MCF 10A (cell line): ENCODE measurements around the gene TSPAN3. TPM values are rescaled to one million over a fixed set of nuclear protein-coding genes. Genes with fewer than 3 reads are reported as not detected.

ENCODE experiments used
- BruUV-seq: library from RNA; stranded (reverse); fragments of 400-500 nt; replicated peaks from 2 replicates; lab custom pipeline; 2021; lab: Mats Ljungman, UMichigan
- CTCF ChIA-PET: fragments of 300-600 bp; sonication (Branson Sonifier 250); formaldehyde crosslinking; extraction: SDS; loops from one replicate; lab custom pipeline; 2021; ENCODE audit warnings: antibody characterized with exemption, inconsistent platforms; lab: Yijun Ruan, JAX
- POLR2A ChIA-PET: fragments of 300-600, 350-650 bp; sonication (Branson Sonifier 250); formaldehyde crosslinking; extraction: SDS; loops from one replicate; lab custom pipeline; 2020; ENCODE audit warnings: antibody characterized with exemption, inconsistent platforms; lab: Yijun Ruan, JAX
- DNase-seq: peaks from one replicate; pipeline ENCODE4 v3.0.0-alpha.2; 2018; ENCODE audit not compliant: unreplicated experiment
- H3K27ac Mint-ChIP-seq: one replicate; pipeline ENCODE4 v1.8.0; 2022; ENCODE audit warnings: mild to moderate bottlenecking, low read depth, mixed read lengths; ENCODE audit not compliant: unreplicated experiment
- H3K27me3 Mint-ChIP-seq: one replicate; pipeline ENCODE4 v1.8.0; 2022; ENCODE audit warnings: mixed read lengths; ENCODE audit not compliant: insufficient read depth, unreplicated experiment
- H3K36me3 Mint-ChIP-seq: one replicate; pipeline ENCODE4 v1.8.0; 2022; ENCODE audit warnings: mild to moderate bottlenecking, moderate library complexity, mixed read lengths; ENCODE audit not compliant: insufficient read depth, unreplicated experiment
- H3K4me1 Mint-ChIP-seq: one replicate; pipeline ENCODE4 v1.8.0; 2022; ENCODE audit warnings: mixed read lengths; ENCODE audit not compliant: insufficient read depth, unreplicated experiment
- H3K4me3 Mint-ChIP-seq: one replicate; pipeline ENCODE4 v1.8.0; 2022; ENCODE audit warnings: mild to moderate bottlenecking, moderate library complexity, mixed read lengths; ENCODE audit not compliant: unreplicated experiment
- H3K9me3 Mint-ChIP-seq: one replicate; pipeline ENCODE4 v1.8.0; 2022; ENCODE audit warnings: mixed read lengths; ENCODE audit not compliant: unreplicated experiment
- CTCF ChIP-seq: fragments of 200-600 bp; IDR thresholded peaks from one replicate; pipeline ENCODE4 v1.8.0; 2022; ENCODE audit warnings: antibody characterized with exemption, mild to moderate bottlenecking; ENCODE audit not compliant: unreplicated experiment
- intact Hi-C: fragments of 100-400 bp; cut with micrococcal nuclease; formaldehyde crosslinking; loops from 2 replicates; pipeline ENCODE4 v1.14.1; 2022
- total RNA-seq: library from RNA; stranded (reverse); gene quantifications from 2 replicates; pipeline ENCODE4 v1.2.3, GENCODE V29; 2022

The TSPAN3 gene
- total RNA-seq, 1 experiment from 2014 or later = 96.6 TPM

DNA sequence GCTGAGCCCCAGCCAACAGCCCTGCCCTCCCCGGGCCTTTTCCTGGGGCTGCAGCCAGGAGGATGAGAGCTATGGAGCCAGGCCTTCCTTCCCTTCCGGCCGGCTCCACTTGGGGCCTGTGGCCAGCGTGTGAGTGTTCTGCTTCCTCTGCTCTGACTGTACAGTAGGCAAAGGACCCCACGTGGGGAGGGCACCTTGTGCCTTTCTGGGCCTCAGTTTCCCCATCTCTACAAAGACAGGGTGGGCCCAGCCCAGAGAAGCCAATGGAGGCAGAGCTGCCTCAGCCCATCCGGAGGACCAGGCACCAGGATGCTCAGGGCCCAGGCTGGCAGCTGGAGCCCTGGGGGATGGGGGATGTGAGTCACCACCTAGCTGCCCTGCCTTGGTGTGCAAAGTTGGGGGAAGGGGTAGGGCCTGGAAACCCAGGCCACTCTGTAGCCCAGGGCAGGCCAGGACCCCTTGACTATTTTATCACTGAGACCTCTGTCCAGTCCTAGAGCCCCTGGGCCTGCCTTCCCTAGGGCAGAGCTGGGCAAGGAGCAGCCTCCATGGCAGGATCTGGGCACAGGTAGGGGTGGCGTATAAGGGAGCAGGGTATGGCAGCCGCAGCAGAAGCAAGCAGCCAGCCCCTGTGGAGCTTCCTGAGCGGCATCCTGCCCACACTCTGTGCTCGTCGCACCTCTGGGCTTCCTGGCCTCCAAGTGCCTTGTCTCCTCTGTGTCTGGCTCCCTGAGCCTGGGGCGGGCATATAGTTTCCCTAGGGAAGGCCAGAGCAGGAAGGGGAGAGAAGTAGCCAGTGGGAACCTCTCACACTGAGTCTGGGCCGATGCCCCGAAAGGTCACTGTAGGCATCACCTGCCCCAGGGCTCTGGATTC is 74.1 kb downstream of the TSPAN3 start:
- Mint-ChIP-seq H3K27ac (no peak overlapping the region), H3K9me3 (no peaks in the 10 kb centered on the region), H3K27me3 (no peaks in the 10 kb centered on the region), H3K4me1 (no peaks in the 10 kb centered on the region), H3K36me3 (no peaks in the 10 kb centered on the region), H3K4me3 (no peak overlapping the region)
- DNase-seq = peak; percentile 32
- BruUV-seq = no TSS peak
- no peak for TF ChIP-seq CTCF
- intact Hi-C loops = no loop called here
- POLR2A ChIA-PET = no interaction called here
- CTCF ChIA-PET = interaction anchor here (0.5 to 0.6 kb wide), 2 partner anchors 30 to 946 kb away, joined by 3 to 4 read pairs; no protein-coding TSS in a partner anchor

DNA sequence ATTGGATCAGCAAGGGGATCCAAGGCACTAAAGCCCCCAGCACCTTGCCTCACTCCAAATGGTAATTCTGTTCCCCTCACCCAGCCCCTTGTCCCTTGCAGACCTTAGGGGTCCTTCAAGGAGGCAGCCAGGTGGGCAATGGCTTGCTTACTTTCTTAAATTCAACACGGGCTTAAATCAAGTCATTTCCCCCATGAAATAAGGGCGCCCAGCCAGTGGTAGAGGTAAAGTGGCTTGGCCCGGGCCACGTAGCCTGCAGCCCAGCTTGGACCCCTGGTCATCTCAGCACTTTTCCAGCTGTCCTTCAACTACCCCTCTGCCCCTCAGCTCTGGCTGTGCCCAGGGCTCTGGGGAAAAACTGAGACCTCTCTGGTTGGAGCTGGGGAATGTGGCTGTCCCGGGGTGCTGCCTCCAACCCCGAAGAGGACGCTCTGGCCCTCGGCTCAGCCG is 74.8 kb downstream of the TSPAN3 start:
- Mint-ChIP-seq H3K27ac (no peak overlapping the region), H3K9me3 (no peaks in the 10 kb centered on the region), H3K4me3 (no peak overlapping the region), H3K4me1 (no peaks in the 10 kb centered on the region), H3K27me3 (no peaks in the 10 kb centered on the region), H3K36me3 (no peaks in the 10 kb centered on the region)
- ChIA-PET POLR2A (no interaction called here), CTCF (interaction anchor here (0.6 kb wide), 1 partner anchor 29 kb away, joined by 4 read pairs; no protein-coding TSS in a partner anchor)
- intact Hi-C loops = no loop called here
- no peak for TF ChIP-seq CTCF
- no TSS peak for BruUV-seq
- DNase-seq = no peak

- DNase-seq = peak; percentile 12
- no peaks in the 10 kb centered on the region for H3K4me1 Mint-ChIP-seq
- no peak within 1 kb of the TSS for H3K27ac Mint-ChIP-seq
- TF ChIP-seq CTCF = no peak
- ChIA-PET POLR2A (no interaction called here), CTCF (no interaction called here)
- H3K9me3 Mint-ChIP-seq = no peaks in the 10 kb centered on the region
- no TSS peak for BruUV-seq
- no peak within 1 kb of the TSS for H3K4me3 Mint-ChIP-seq
- intact Hi-C loops = no loop called here
- H3K36me3 Mint-ChIP-seq = no peaks in the 10 kb centered on the region
- H3K27me3 Mint-ChIP-seq = no peaks in the 10 kb centered on the region
These were observed 75.7 kb downstream of the TSPAN3 start, which contains the start of gene PSTPIP1 for GRCh38 chr15:76994971-76995945. Gene PSTPIP1 (plus strand): TSS chr15:76995126. CDS start chr15:76995574, 448 bp downstream.
